ENCODE results near the gene UBE2Z. TPM values are rescaled to one million over a fixed set of nuclear protein-coding genes. Genes with fewer than 3 reads are reported as not detected.

The UBE2Z gene
- total and polyA plus RNA-seq, 2 of the 13 experiments (the other 11 are each of a cell fraction or from before 2014, with no cell fraction given): 63.2 to 122 TPM

GRCh38 chr17:48970865-48971687, 62.9 kb downstream of the UBE2Z start (continued):
- TF ChIP-seq, protein P1, sequence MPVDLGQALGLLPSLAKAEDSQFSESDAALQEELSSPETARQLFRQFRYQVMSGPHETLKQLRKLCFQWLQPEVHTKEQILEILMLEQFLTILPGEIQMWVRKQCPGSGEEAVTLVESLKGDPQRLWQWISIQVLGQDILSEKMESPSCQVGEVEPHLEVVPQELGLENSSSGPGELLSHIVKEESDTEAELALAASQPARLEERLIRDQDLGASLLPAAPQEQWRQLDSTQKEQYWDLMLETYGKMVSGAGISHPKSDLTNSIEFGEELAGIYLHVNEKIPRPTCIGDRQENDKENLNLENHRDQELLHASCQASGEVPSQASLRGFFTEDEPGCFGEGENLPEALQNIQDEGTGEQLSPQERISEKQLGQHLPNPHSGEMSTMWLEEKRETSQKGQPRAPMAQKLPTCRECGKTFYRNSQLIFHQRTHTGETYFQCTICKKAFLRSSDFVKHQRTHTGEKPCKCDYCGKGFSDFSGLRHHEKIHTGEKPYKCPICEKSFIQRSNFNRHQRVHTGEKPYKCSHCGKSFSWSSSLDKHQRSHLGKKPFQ (CRISPR knock-in tag; IDR thresholded peaks at IDR 0.05; ENCODE audit: insufficient replicate concordance): no peak
- peak; percentile 57; the same call in 1 of the 2 replicates for TF ChIP-seq ZNF441 (CRISPR knock-in tag; IDR thresholded peaks at IDR 0.05; ENCODE audit: borderline replicate concordance)
- TF ChIP-seq PPARG (CRISPR knock-in tag; conservative IDR thresholded peaks at IDR 0.05): peak; percentile 28
- TF ChIP-seq AKAP8 (CRISPR knock-in tag; IDR thresholded peaks at IDR 0.05): 0 out of 2 replicates have a peak, but pooled peaks have one; percentile 44
- TF ChIP-seq SCMH1 (CRISPR knock-in tag; IDR thresholded peaks at IDR 0.05; ENCODE audit: borderline replicate concordance): no peak
- no peak for TF ChIP-seq KDM4B (CRISPR knock-in tag; IDR thresholded peaks at IDR 0.05)
- TF ChIP-seq ZFYVE20 (CRISPR knock-in tag; IDR thresholded peaks at IDR 0.05; ENCODE audit: borderline replicate concordance, low read depth): no peak
- no peak for TF ChIP-seq HMGA1 (CRISPR knock-in tag; conservative IDR thresholded peaks at IDR 0.05)
- TF ChIP-seq KDM6A (CRISPR knock-in tag; IDR thresholded peaks at IDR 0.05; ENCODE audit: low read depth): peak; percentile 95
- TF ChIP-seq ZNF598 (CRISPR knock-in tag; IDR thresholded peaks at IDR 0.05; ENCODE audit: borderline replicate concordance): 0 out of 2 replicates have a peak, but pooled peaks have one; percentile 15
- TF ChIP-seq ZNF44 (CRISPR knock-in tag; IDR thresholded peaks at IDR 0.05): no peak; the same call in 1 of the 2 replicates
- no peak for TF ChIP-seq PRDM15 (CRISPR knock-in tag; IDR thresholded peaks at IDR 0.05)
- TF ChIP-seq ELF3 (CRISPR knock-in tag; IDR thresholded peaks at IDR 0.05): peak; percentile 83
- no peak for TF ChIP-seq ATF1 (CRISPR knock-in tag; IDR thresholded peaks at IDR 0.05)
- TF ChIP-seq MYC (CRISPR knock-in tag; IDR thresholded peaks at IDR 0.05; ENCODE audit: borderline replicate concordance): peak; percentile 72; the same call in 1 of the 2 replicates
- TF ChIP-seq HNF1A (IDR thresholded peaks at IDR 0.05; ENCODE audit: low read depth): no peak
- peak; percentile 65; the same call in 1 of the 2 replicates for TF ChIP-seq HNF1A (CRISPR knock-in tag; IDR thresholded peaks at IDR 0.05; ENCODE audit: borderline replicate concordance)

Measured in HepG2 (cell line).